H1 (cell line): ENCODE data around the gene MMP26.

Source experiments
- CEBPB ChIP-seq: IDR thresholded peaks from 2 replicates; pipeline ENCODE4 v1.6.1; 2012; ENCODE audit warnings: low read depth, low read length
- CHD1 ChIP-seq: IDR thresholded peaks from 2 replicates; pipeline ENCODE4 v1.6.1; 2012; ENCODE audit warnings: low read depth, low read length, improper control_type of control experiment
- CTCF ChIP-seq, 3 experiments: IDR thresholded peaks; 1 replicate in 2 of 3; 2 replicates in 1 of 3; pipeline versions ENCODE4 v1.5.1 to v1.6.1; 2011; ENCODE audit warnings: low read length in 3 of 3, mild to moderate bottlenecking in 3 of 3, inconsistent platforms in 2 of 3, low read depth in 1 of 3, moderate library complexity in 1 of 3; ENCODE audit not compliant: insufficient read depth in 1 of 3; ENCODE audit errors: control extremely low read depth in 1 of 3
- EZH2 ChIP-seq: fragments of 200-600 bp; sonication (generic); IDR thresholded peaks from 2 replicates; pipeline ENCODE4 v1.7.1; 2012; ENCODE audit warnings: low read depth, mild to moderate bottlenecking, moderate library complexity, low read length, inconsistent platforms; ENCODE audit not compliant: severe bottlenecking
- JUN ChIP-seq: IDR thresholded peaks from 2 replicates; pipeline ENCODE4 v1.6.1; 2011; ENCODE audit warnings: low read depth, mild to moderate bottlenecking, improper control_type of control experiment, low read length
- KDM1A ChIP-seq: fragments of 200-600, 300-600 bp; sonication (generic); IDR thresholded peaks from 2 replicates; pipeline ENCODE4 v1.7.1; 2016; ENCODE audit warnings: mild to moderate bottlenecking, low read length, borderline replicate concordance
- MAFK ChIP-seq: IDR thresholded peaks from 2 replicates; pipeline ENCODE4 v1.6.1; 2012; ENCODE audit warnings: low read depth, mild to moderate bottlenecking, improper control_type of control experiment, low read length
- POLR2A ChIP-seq, 2 experiments: IDR thresholded peaks; 1 replicate in 1 of 2; 2 replicates in 1 of 2; pipeline ENCODE4 v1.6.1; 2011; ENCODE audit warnings: low read depth in 2 of 2, low read length in 2 of 2, mild to moderate bottlenecking in 2 of 2; ENCODE audit errors: control extremely low read depth in 1 of 2
- POLR2AphosphoS5 ChIP-seq: IDR thresholded peaks from 2 replicates; pipeline ENCODE4 v1.6.1; 2011; ENCODE audit warnings: low read depth, low read length
- RAD21 ChIP-seq, 2 experiments: IDR thresholded peaks in 1 of 2; conservative IDR thresholded peaks in 1 of 2; 2 replicates each; pipeline ENCODE4 v1.6.1; 2011; ENCODE audit warnings: low read depth in 2 of 2, low read length in 2 of 2, improper control_type of control experiment in 1 of 2, inconsistent platforms in 1 of 2, mild to moderate bottlenecking in 1 of 2, moderate library complexity in 1 of 2
- RXRA ChIP-seq: IDR thresholded peaks from 2 replicates; pipeline ENCODE4 v1.6.1; 2011; ENCODE audit warnings: low read depth, mild to moderate bottlenecking, low read length, moderate library complexity; ENCODE audit not compliant: insufficient read depth
- SP1 ChIP-seq: IDR thresholded peaks from 2 replicates; pipeline ENCODE4 v1.6.1; 2011; ENCODE audit warnings: low read depth, low read length
- ZNF274 ChIP-seq: IDR thresholded peaks from 2 replicates; pipeline ENCODE4 v1.7.0; 2012; ENCODE audit warnings: low read length, borderline replicate concordance; ENCODE audit errors: extremely low read depth

GRCh38 chr11:4671741-4672140 is 32.8 kb upstream of the MMP26 start:
- no peak for TF ChIP-seq MAFK
- TF ChIP-seq CEBPB: no peak
- TF ChIP-seq CTCF (IDR thresholded peaks at IDR 0.05; ENCODE audit: control extremely low read depth in 1 of 3, insufficient read depth in 1 of 3, low read depth in 1 of 3, low read length in 3 of 3): no peak
- TF ChIP-seq KDM1A: no peak
- no peak for TF ChIP-seq SP1
- TF ChIP-seq POLR2A (IDR thresholded peaks at IDR 0.05; ENCODE audit: control extremely low read depth in 1 of 2, low read depth in 2 of 2, low read length in 2 of 2): no peak
- no peak for TF ChIP-seq CHD1
- TF ChIP-seq ZNF274: no peak
- no peak for TF ChIP-seq JUN
- TF ChIP-seq RXRA: no peak
- TF ChIP-seq RAD21 (IDR thresholded peaks at IDR 0.05 in 1 of 2, conservative IDR thresholded peaks at IDR 0.05 in 1 of 2; ENCODE audit: low read depth in 2 of 2, low read length in 2 of 2): no peak
- no peak for TF ChIP-seq EZH2
- no peak for TF ChIP-seq POLR2AphosphoS5
